Vagina (tissue), 2 donors: Measurements from ENCODE around the gene ARHGAP26.

Source experiments
- POLR2A ChIP-seq, 2 donors: fragments of 450-650 bp; IDR thresholded peaks; one replicate each; pipeline ENCODE4 v1.6.1; 2017; ENCODE audit warnings: antibody characterized with exemption in 2 of 2, mild to moderate bottlenecking in 2 of 2, moderate library complexity in 2 of 2
- POLR2AphosphoS5 ChIP-seq, 2 donors: sonication (generic); formaldehyde crosslinking; IDR thresholded peaks; one replicate each; pipeline ENCODE4 v1.9.0; 2017; ENCODE audit warnings: antibody characterized with exemption in 2 of 2, mild to moderate bottlenecking in 2 of 2, low read depth in 1 of 2; ENCODE audit not compliant: insufficient read depth in 1 of 2
- TF ChIP-seq, protein P1 (sequence below), 3 experiments: fragments of 450-650 bp in 2 of 3; fragments of 200-600 bp in 1 of 3; sonication (generic) in 1 of 3; IDR thresholded peaks; one replicate each; pipeline ENCODE4 v1.5.1; 2017 to 2019; ENCODE audit warnings: antibody characterized with exemption in 3 of 3, mild to moderate bottlenecking in 2 of 3, moderate library complexity in 2 of 3

DNA sequence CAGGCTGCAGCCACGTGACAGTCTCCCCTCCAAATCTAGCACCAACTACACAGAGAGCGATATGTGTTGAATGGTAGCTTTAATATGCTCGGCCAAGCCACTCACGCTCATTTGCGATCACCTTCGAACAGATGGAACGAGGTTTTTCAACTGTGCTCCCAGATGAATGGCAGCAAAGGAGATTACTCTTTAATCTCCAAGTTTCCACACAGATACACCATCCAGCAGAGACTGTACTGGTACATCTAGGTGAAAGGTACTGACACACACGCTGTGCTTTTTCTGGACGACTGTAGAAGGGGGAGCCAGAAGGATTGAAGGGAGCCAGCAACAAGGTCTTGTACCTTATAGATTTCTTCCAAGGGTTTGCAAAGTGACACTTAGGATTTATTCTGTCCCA, 369.4 kb downstream of the ARHGAP26 start:
- TF ChIP-seq, protein P1, sequence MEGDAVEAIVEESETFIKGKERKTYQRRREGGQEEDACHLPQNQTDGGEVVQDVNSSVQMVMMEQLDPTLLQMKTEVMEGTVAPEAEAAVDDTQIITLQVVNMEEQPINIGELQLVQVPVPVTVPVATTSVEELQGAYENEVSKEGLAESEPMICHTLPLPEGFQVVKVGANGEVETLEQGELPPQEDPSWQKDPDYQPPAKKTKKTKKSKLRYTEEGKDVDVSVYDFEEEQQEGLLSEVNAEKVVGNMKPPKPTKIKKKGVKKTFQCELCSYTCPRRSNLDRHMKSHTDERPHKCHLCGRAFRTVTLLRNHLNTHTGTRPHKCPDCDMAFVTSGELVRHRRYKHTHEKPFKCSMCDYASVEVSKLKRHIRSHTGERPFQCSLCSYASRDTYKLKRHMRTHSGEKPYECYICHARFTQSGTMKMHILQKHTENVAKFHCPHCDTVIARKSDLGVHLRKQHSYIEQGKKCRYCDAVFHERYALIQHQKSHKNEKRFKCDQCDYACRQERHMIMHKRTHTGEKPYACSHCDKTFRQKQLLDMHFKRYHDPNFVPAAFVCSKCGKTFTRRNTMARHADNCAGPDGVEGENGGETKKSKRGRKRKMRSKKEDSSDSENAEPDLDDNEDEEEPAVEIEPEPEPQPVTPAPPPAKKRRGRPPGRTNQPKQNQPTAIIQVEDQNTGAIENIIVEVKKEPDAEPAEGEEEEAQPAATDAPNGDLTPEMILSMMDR (IDR thresholded peaks at IDR 0.05) = no peak
- TF ChIP-seq POLR2AphosphoS5 (IDR thresholded peaks at IDR 0.05; ENCODE audit: insufficient read depth in 1 of 2, low read depth in 1 of 2) (no peak), POLR2A (IDR thresholded peaks at IDR 0.05) (no peak)
